Heart left ventricle (tissue), 16 donors: Measurements from ENCODE around the gene CDK5R1. TPM values are rescaled to one million over a fixed set of nuclear protein-coding genes. Genes with fewer than 3 reads are reported as not detected.

Source experiments
- ATAC-seq, 4 donors: fragments of 200-7000 bp; cut with Tn5 transposase; one replicate each; pipeline ENCODE4 v1.9.1; 2020 to 2022; ENCODE audit warnings: moderate library complexity in 4 of 4, mild to moderate bottlenecking in 3 of 4, moderate number of reproducible peaks in 1 of 4
- DNase-seq, 5 donors: peaks; one replicate each; pipeline ENCODE4 v3.0.0-alpha.2; 2020
- H3K27ac ChIP-seq, 12 donors: fragments of 200-600 bp; sonication (generic) in 4 of 12; one replicate each; pipeline versions ENCODE4 v1.5.0 to v1.8.0; 2016 to 2022; ENCODE audit warnings: mild to moderate bottlenecking in 2 of 12
- H3K27me3 ChIP-seq, 9 donors: fragments of 200-600 bp; sonication (generic) in 2 of 9; one replicate each; pipeline versions ENCODE4 v1.5.1 to v1.8.0; 2016 to 2022; ENCODE audit warnings: mild to moderate bottlenecking in 3 of 9
- H3K36me3 ChIP-seq, 9 donors: fragments of 200-600 bp; sonication (generic) in 2 of 9; one replicate each; pipeline versions ENCODE4 v1.5.0 to v1.8.0; 2018 to 2022; ENCODE audit warnings: mild to moderate bottlenecking in 2 of 9
- H3K4me1 ChIP-seq, 12 donors: fragments of 200-600 bp; sonication (generic) in 4 of 12; one replicate each; pipeline versions ENCODE4 v1.5.0 to v1.8.0; 2016 to 2022; ENCODE audit warnings: mild to moderate bottlenecking in 3 of 12
- H3K4me3 ChIP-seq, 12 donors: fragments of 200-600 bp; sonication (generic) in 4 of 12; one replicate each; pipeline versions ENCODE4 v1.5.0 to v1.8.0; 2017 to 2022; ENCODE audit warnings: mild to moderate bottlenecking in 9 of 12, moderate library complexity in 4 of 12
- H3K9me3 ChIP-seq, 12 donors: fragments of 200-600 bp; sonication (generic) in 4 of 12; one replicate each; pipeline versions ENCODE4 v1.5.0 to v1.8.0; 2016 to 2022; ENCODE audit warnings: mild to moderate bottlenecking in 1 of 12
- POLR2A ChIP-seq, 2 donors: fragments of 450-650 bp; IDR thresholded peaks; one replicate each; pipeline ENCODE4 v1.6.1; 2017; ENCODE audit warnings: antibody characterized with exemption in 2 of 2, mild to moderate bottlenecking in 2 of 2, moderate library complexity in 2 of 2
- WGBS, 4 donors: extraction: QIAGEN DNeasy Blood & Tissue Kit in 2 of 4; methylation state at CpG; one replicate each; pipeline versions ENCODE4 v1.1.5 to v1.1.7; 2013 to 2018; 5-methylcytosine and 5-hydroxymethylcytosine counted together
- intact Hi-C, 10 donors: fragments of 100-400 bp; cut with DNase I; formaldehyde crosslinking; loops; one replicate each; pipeline versions ENCODE4 v1.11.1 to v1.14.2; 2022
- polyA plus RNA-seq, 2 donors: library from polyadenylated mRNA; stranded (reverse); fragments of 200-250 nt; gene quantifications; one replicate each; pipeline ENCODE4 v1.2.3, GENCODE V29; 2013
- total RNA-seq, 9 donors: library from RNA; depleted of rRNA in 2 of 9; stranded (reverse); fragments of >200 nt in 2 of 9; fragmentation: NEBNext Ultra II Directional in 3 of 9; extraction: Animal tissue kit (Norgen Biotek cat#: 25700) in 3 of 9; gene quantifications; one replicate each; pipeline versions ENCODE4 v1.1.0 to v1.2.4, GENCODE V29; 2016 to 2023
- TF ChIP-seq, protein P1 (sequence below), 12 donors: fragments of 200-600 bp; sonication (generic) in 4 of 12; IDR thresholded peaks; one replicate each; pipeline versions ENCODE4 v1.5.0 to v1.8.0; 2018 to 2022; ENCODE audit warnings: antibody characterized with exemption in 12 of 12, mild to moderate bottlenecking in 5 of 12
- donor health status: ischemic (EF 13 %, LVEDD 7.1; RV severe dilation, severe dysfunction).
- donor health status: healthy with polysubstance abuse.
- donor health status: DM: no; HTN: yes; CAD: no.
- donor health status: DM: no; HTN: no; CAD: no.
- donor health status: ischemic (EF 25% LVEDD 6.9; RV normal size, moderate dysfunction).
- donor health status: ischemic (EF 25% LVEDD 5.7; RV mildly dilated, moderate dysfunction).
- donor health status: healthy.
- donor health status: DM: yes; HTN: yes; CAD: no.
- donor health status: ischemic (EF 35%, LVEDD 5.7; RV mildly dilated, moderate dysfunction).
- donor health status: nonischemic (EF 11% LVEDD 7.7; RV severe dilation, severe dysfunction).
- donor health status: DM: yes; HTN: yes; CAD: no.
- donor health status: PGD.
- donor health status: ischemic (EF 29% LVEDD 5.4; RV normal size, mild dysfunction).
- donor health status: nonischemic (EF 23%, LVEDD 6.1; RV moderate dilation, normal function).

CDK5R1 gene
- total and polyA plus RNA-seq, 11 donors: 0.57 to 2.9 (median 1.5) TPM

DNA sequence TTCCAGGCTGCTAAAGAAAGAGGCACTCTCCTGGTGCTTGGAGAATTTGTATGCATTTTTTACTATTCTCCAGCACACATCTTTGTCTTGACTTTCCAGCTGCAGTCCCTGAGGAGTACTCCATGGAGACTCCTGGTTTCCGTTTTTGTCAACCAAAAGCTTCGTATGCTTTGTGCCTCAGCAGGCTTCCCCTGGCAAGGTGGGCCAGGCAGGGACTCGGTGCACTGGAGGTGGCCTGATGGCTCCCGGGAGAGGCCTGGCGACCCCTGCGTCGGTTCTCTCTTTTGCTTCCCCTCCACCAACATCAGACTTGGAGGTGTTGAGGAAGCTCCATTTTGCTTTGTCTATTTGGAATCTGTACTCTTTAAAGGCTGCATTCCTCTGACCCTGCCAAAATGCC, 23.7 kb downstream of the CDK5R1 start:
- DNase-seq (no peak), ATAC-seq (no peak)
- Histone ChIP-seq H3K9me3 (no peaks in the 10 kb centered on the region), H3K27ac (no peak overlapping the region), H3K4me3 (no peak overlapping the region), H3K4me1 (peaks cover 0 to 11% (median 0%) of the 10 kb centered on the region in 12 donors), H3K36me3 (no peaks in the 10 kb centered on the region), H3K27me3 (no peaks in the 10 kb centered on the region)
- TF ChIP-seq POLR2A (IDR thresholded peaks at IDR 0.05): no peak
- TF ChIP-seq, protein P1, sequence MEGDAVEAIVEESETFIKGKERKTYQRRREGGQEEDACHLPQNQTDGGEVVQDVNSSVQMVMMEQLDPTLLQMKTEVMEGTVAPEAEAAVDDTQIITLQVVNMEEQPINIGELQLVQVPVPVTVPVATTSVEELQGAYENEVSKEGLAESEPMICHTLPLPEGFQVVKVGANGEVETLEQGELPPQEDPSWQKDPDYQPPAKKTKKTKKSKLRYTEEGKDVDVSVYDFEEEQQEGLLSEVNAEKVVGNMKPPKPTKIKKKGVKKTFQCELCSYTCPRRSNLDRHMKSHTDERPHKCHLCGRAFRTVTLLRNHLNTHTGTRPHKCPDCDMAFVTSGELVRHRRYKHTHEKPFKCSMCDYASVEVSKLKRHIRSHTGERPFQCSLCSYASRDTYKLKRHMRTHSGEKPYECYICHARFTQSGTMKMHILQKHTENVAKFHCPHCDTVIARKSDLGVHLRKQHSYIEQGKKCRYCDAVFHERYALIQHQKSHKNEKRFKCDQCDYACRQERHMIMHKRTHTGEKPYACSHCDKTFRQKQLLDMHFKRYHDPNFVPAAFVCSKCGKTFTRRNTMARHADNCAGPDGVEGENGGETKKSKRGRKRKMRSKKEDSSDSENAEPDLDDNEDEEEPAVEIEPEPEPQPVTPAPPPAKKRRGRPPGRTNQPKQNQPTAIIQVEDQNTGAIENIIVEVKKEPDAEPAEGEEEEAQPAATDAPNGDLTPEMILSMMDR (IDR thresholded peaks at IDR 0.05): no peak
- WGBS, 4 donors: 78 to 87% (median 82%) methylated on average over 7 of the region's 7 CpGs
- intact Hi-C loops: no loop called here

DNA sequence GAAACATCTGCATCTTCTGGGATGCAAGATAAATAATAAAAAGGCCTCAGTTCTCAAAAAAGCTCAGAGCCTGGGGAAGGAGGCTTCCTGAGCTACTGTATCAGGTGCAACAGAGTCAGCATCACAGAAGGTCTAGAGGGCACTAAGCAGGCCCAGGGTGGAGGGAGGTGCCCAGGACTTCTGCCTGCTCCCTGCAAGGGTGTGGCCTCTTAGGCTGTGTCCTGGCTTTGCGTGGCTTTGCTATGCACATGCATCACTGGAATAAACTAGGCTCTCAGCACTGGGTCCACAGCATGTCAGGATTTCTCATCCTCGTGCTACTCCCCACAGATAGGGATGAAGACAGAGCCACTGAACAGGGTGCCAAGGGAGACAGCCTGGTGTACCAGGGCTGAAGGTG, 25.5 kb downstream of the CDK5R1 start:
- no peak overlapping the region for H3K4me3 ChIP-seq
- intact Hi-C loops: no loop called here
- WGBS, 4 donors: 86 to 94% (median 93%) methylated on average over 2 of the region's 2 CpGs

DNA sequence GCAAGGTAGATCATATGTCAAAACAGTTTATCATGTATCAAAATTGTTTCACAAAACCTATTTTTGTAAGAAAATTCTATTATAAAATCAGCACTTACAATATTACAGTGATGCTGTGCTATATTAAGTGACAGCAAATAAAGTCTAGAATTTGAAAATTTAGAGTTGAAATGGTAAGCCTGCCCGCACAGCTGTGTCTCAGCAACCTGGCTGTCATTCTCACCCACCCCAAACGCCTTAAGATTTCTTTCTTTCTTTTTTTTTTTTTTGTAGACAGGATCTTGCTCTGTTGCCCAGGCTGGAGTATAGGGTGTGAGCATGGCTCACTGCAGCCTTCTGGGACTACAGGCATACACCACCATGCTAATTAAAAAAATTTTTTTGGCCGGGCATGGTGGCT, 26.8 kb downstream of the CDK5R1 start:
- WGBS, 4 donors: 83 to 93% (median 89%) methylated on average over 3 of the region's 3 CpGs
- no peak overlapping the region for H3K4me3 ChIP-seq
- ATAC-seq: no peak
- peaks cover 0 to 20% (median 7%) of the 10 kb centered on the region in 12 donors for H3K4me1 ChIP-seq
- peaks cover 0 to under 1% (median 0%) of the 10 kb centered on the region in 9 donors for H3K27me3 ChIP-seq
- TF ChIP-seq, protein P1 (IDR thresholded peaks at IDR 0.05): no peak
- TF ChIP-seq POLR2A (IDR thresholded peaks at IDR 0.05): no peak
- DNase-seq: no peak
- intact Hi-C loops: no loop called here
- no peak overlapping the region for H3K27ac ChIP-seq
- H3K36me3 ChIP-seq: no peaks in the 10 kb centered on the region
- no peaks in the 10 kb centered on the region for H3K9me3 ChIP-seq

More for the DNA sequence above, 25.5 kb downstream of the CDK5R1 start:
- Histone ChIP-seq H3K27me3 (no peaks in the 10 kb centered on the region), H3K4me1 (peaks cover 0 to 19% (median 7%) of the 10 kb centered on the region in 12 donors), H3K9me3 (no peaks in the 10 kb centered on the region), H3K27ac (no peak overlapping the region), H3K36me3 (no peaks in the 10 kb centered on the region)
- no peak for DNase-seq
- TF ChIP-seq POLR2A (IDR thresholded peaks at IDR 0.05): no peak
- TF ChIP-seq, protein P1 (IDR thresholded peaks at IDR 0.05): no peak
- no peak for ATAC-seq

DNA sequence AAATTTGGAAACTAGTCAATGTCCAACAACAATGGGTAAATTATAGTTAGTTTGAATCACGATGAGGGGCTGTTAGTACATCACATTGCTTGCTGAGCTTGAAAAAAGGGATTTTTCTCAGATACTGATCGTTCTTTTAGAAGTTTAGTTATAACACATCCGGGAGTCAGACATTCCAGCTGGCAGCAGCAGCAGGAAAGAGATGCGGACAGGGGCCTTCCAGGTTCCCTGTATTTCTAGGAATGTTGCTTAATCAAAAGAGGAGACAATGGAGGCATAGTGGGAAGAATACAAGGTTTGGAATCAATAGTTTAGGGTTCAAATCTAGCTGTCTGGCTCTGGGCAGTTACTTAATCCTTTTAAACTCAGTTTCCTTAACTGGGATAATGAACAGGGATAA, 27.8 kb downstream of the CDK5R1 start:
- no peaks in the 10 kb centered on the region for H3K9me3 ChIP-seq
- no peak for TF ChIP-seq POLR2A (IDR thresholded peaks at IDR 0.05)
- TF ChIP-seq, protein P1 (IDR thresholded peaks at IDR 0.05): no peak
- no peaks in the 10 kb centered on the region for H3K36me3 ChIP-seq
- ATAC-seq (no peak), DNase-seq (no peak)
- peaks cover under 1 to 27% (median 11%) of the 10 kb centered on the region in 12 donors for H3K4me1 ChIP-seq
- no peak overlapping the region for H3K4me3 ChIP-seq
- peaks cover 0 to 4% (median 0%) of the 10 kb centered on the region in 9 donors for H3K27me3 ChIP-seq
- intact Hi-C loops: no loop called here
- 54 to 65% (median 61%) methylated on average over 4 of the region's 4 CpGs for WGBS, 4 donors
- no peak overlapping the region for H3K27ac ChIP-seq
